SU-DHL-6 (cell line): ENCODE results near the gene DNAH7.

Source experiments
- H2AFZ ChIP-seq: fragments of 200-600 bp; sonication (generic); 2 replicates; pipeline ENCODE4 v1.6.1; 2014; ENCODE audit warnings: low read depth, mild to moderate bottlenecking, moderate library complexity, mixed read lengths, antibody characterized with exemption, low read length; ENCODE audit not compliant: severe bottlenecking
- H3F3A ChIP-seq: fragments of 200-600 bp; shearing (Covaris generic); 2 replicates; pipeline ENCODE4 v1.6.0; 2016; ENCODE audit warnings: antibody characterized with exemption, mild to moderate bottlenecking; ENCODE audit not compliant: insufficient read depth
- H3K27ac ChIP-seq: fragments of 200-600 bp; sonication (generic); 2 replicates; pipeline ENCODE4 v1.5.1; 2016; ENCODE audit warnings: low read depth, mild to moderate bottlenecking, low read length, moderate library complexity, mixed read lengths
- H3K27me3 ChIP-seq: fragments of 200-600 bp; sonication (generic), shearing (Covaris generic); 2 replicates; pipeline ENCODE4 v1.6.0; 2014; ENCODE audit warnings: mild to moderate bottlenecking, low read length
- H3K36me3 ChIP-seq: fragments of 200-600 bp; sonication (generic); 2 replicates; pipeline ENCODE4 v1.6.1; 2014; ENCODE audit warnings: mild to moderate bottlenecking, low read length, mixed read lengths
- H3K4me2 ChIP-seq: fragments of 300-600, 200-600 bp; shearing (Covaris generic), sonication (generic); 2 replicates; pipeline ENCODE4 v1.6.0; 2014; ENCODE audit warnings: low read length, low read depth, mild to moderate bottlenecking; ENCODE audit not compliant: poor library complexity, severe bottlenecking
- H3K4me3 ChIP-seq: fragments of 200-600 bp; sonication (generic); 2 replicates; pipeline ENCODE4 v1.5.1; 2014; ENCODE audit warnings: antibody characterized with exemption, low read length, mild to moderate bottlenecking, mixed read lengths; ENCODE audit not compliant: insufficient read depth, poor library complexity, severe bottlenecking
- H3K79me2 ChIP-seq: fragments of 200-600 bp; sonication (generic); 2 replicates; pipeline ENCODE4 v1.6.1; 2014; ENCODE audit warnings: mild to moderate bottlenecking, low read length, moderate library complexity; ENCODE audit not compliant: insufficient read depth
- H3K9ac ChIP-seq: fragments of 200-600 bp; sonication (generic); 2 replicates; pipeline ENCODE4 v1.7.0; 2014; ENCODE audit warnings: mild to moderate bottlenecking, low read length
- H3K9me2 ChIP-seq: fragments of 200-600 bp; sonication (generic); replicated peaks from 2 replicates; pipeline ENCODE4 v1.6.1; 2014; ENCODE audit warnings: low read length; ENCODE audit not compliant: insufficient read depth
- H3K9me3 ChIP-seq: fragments of 200-600 bp; sonication (generic); 2 replicates; pipeline ENCODE4 v1.6.1; 2014; ENCODE audit warnings: low read length, mixed read lengths; ENCODE audit not compliant: insufficient read depth
- H4K20me1 ChIP-seq: fragments of 200-600 bp; sonication (generic); 2 replicates; pipeline ENCODE4 v1.6.1; 2014; ENCODE audit warnings: low read depth, mild to moderate bottlenecking, antibody characterized with exemption, low read length, moderate library complexity, mixed read lengths
- EZH2phosphoT487 ChIP-seq: fragments of 200-600 bp; sonication (generic), shearing (Covaris generic); conservative IDR thresholded peaks from 2 replicates; pipeline ENCODE4 v1.6.1; 2018; ENCODE audit warnings: mild to moderate bottlenecking, antibody characterized with exemption, low read length, moderate library complexity, mixed read lengths
- TF ChIP-seq, protein P1 (sequence below): fragments of 200-600 bp; sonication (generic); IDR thresholded peaks from one replicate; pipeline ENCODE4 v1.5.1; 2017; ENCODE audit warnings: antibody characterized with exemption, mild to moderate bottlenecking, low read length, moderate library complexity; ENCODE audit not compliant: insufficient read depth, poor library complexity, severe bottlenecking

DNAH7 gene

DNA sequence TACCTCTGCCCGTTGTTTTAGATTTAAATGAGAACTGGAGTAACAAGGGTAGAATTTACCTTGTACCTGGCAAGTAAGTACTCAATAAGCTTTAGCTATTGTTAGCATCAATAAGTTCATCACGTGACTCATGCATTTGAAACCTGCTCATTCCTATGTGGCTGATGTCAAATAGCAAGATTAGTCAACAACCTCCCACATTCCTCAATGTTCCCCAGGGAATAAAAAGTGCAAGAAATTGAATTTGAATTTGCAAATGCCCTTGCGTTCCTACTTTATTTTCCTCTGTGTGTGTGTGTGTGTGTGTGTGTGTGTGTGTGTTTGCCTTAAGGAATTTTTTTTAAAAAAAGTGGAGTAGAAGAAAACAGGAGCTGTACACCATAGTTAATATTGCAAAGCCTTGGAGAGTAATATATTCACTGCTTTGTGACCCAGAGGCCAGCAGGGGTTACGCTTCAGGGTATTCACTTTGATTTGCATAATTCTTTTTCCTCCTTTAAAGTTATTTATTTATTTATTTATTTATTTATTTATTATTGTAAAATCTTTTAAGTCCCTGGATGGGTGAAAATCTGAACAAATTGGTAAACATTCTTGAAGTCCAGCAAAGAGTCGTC, 43.9 kb upstream of the DNAH7 start:
- Histone ChIP-seq H3K9ac (no peak overlapping the region), H3K4me3 (no peak overlapping the region), H3K9me2 (no peaks in the 10 kb centered on the region), H3K79me2 (no peaks in the 10 kb centered on the region), H3K27ac (no peak overlapping the region), H3K9me3 (no peaks in the 10 kb centered on the region), H2AFZ (no peak overlapping the region), H4K20me1 (no peaks in the 10 kb centered on the region), H3K4me2 (no peak overlapping the region), H3F3A (no peaks in the 10 kb centered on the region), H3K36me3 (no peaks in the 10 kb centered on the region), H3K27me3 (no peaks in the 10 kb centered on the region)
- TF ChIP-seq, protein P1, sequence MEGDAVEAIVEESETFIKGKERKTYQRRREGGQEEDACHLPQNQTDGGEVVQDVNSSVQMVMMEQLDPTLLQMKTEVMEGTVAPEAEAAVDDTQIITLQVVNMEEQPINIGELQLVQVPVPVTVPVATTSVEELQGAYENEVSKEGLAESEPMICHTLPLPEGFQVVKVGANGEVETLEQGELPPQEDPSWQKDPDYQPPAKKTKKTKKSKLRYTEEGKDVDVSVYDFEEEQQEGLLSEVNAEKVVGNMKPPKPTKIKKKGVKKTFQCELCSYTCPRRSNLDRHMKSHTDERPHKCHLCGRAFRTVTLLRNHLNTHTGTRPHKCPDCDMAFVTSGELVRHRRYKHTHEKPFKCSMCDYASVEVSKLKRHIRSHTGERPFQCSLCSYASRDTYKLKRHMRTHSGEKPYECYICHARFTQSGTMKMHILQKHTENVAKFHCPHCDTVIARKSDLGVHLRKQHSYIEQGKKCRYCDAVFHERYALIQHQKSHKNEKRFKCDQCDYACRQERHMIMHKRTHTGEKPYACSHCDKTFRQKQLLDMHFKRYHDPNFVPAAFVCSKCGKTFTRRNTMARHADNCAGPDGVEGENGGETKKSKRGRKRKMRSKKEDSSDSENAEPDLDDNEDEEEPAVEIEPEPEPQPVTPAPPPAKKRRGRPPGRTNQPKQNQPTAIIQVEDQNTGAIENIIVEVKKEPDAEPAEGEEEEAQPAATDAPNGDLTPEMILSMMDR, result no peak
- no peak for TF ChIP-seq EZH2phosphoT487

DNA sequence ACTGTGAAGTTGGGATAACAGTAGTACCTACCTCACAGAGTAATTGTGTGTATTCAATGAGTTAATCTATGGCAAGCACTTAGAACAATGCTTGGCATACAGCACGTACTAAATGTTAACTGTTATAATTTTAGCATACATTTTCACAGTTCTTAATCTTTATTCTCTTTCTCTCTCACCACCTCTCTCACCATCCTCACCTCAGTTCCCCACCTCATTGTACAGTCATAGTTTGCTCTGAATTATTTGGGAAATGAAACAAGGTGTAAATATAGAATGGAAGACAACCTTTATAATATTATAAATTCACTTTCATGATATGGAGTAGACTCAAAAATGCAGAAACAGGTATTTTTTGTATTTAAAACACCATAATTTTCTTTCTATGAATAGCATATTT, 40.0 kb upstream of the DNAH7 start:
- Histone ChIP-seq H3K27ac (no peak overlapping the region), H4K20me1 (no peaks in the 10 kb centered on the region), H3F3A (no peaks in the 10 kb centered on the region), H2AFZ (no peak overlapping the region), H3K9ac (no peak overlapping the region), H3K79me2 (no peaks in the 10 kb centered on the region), H3K36me3 (no peaks in the 10 kb centered on the region), H3K27me3 (no peaks in the 10 kb centered on the region), H3K4me2 (no peak overlapping the region), H3K9me2 (no peaks in the 10 kb centered on the region), H3K9me3 (no peaks in the 10 kb centered on the region), H3K4me3 (no peak overlapping the region)
- TF ChIP-seq EZH2phosphoT487, result no peak
- TF ChIP-seq, protein P1, result no peak

DNA sequence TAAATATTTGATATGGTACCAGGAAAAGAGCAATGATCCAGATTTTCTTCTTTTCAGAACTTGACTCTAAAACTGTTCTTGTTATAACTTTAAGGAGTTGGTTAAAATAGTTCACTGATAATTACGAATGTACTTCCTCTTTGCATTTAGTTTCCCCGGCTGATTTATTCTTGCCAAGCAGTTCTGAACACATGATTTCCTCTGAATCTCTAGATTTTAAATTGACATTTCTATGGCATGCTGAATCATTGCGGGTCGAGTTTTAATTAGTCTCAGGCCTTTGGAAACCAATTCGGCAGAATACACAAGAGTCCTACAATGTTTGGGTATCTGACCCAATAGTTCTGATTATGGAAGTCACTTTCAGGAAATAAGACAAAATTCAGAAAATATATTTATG, 37.3 kb upstream of the DNAH7 start:
- no peak overlapping the region for H3K4me3 ChIP-seq
- H3K9me2 ChIP-seq, result no peaks in the 10 kb centered on the region
- H3K9me3 ChIP-seq, result no peaks in the 10 kb centered on the region
- no peaks in the 10 kb centered on the region for H3K36me3 ChIP-seq
- TF ChIP-seq, protein P1, result no peak
- TF ChIP-seq EZH2phosphoT487, result no peak
- H3F3A ChIP-seq, result no peaks in the 10 kb centered on the region
- no peak overlapping the region for H3K27ac ChIP-seq
- H3K79me2 ChIP-seq, result no peaks in the 10 kb centered on the region
- H3K4me2 ChIP-seq, result no peak overlapping the region
- no peaks in the 10 kb centered on the region for H4K20me1 ChIP-seq
- H3K9ac ChIP-seq, result no peak overlapping the region
- H3K27me3 ChIP-seq, result no peaks in the 10 kb centered on the region
- H2AFZ ChIP-seq, result no peak overlapping the region
